ENCODE results near the gene ACACB. TPM values are rescaled to one million over a fixed set of nuclear protein-coding genes. Genes with fewer than 3 reads are reported as not detected.

ACACB gene
- polyA plus RNA-seq, 2 of the 4 experiments (the other 2 are of a cell fraction) = 6.8 to 7.6 TPM

DNA sequence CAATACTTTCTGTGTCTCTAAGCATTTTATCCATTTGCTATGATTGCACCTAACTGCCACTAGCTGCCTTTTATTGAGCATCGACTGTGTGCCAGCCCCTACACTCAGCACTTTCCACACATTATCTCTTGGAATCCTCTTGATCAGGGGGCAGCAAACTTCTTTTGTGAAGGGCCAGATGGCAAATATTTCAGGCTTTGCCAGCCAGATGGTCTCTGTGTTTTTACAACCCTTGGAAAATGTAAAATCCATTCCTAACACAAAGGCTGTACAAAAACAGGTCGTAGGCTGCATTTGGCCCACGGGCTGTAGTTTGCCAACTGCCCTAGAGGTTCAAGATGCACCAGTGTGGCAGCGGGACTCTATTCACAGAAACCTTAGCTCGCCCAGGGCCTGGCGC lies 173.2 kb downstream of the ACACB start:
- TF ChIP-seq SREBF2 (IDR thresholded peaks at IDR 0.05) = no peak
- no peak for FAIRE-seq
- no peak for DNase-seq (ENCODE audit: low read depth in 1 of 2, low spot score in 1 of 2)

GRCh38 chr12:109290061-109290460 lies 173.7 kb downstream of the ACACB start:
- POLR2A ChIA-PET = no interaction called here
- ATAC-seq = no peak
- Histone ChIP-seq H3K9me3 (no peaks in the 10 kb centered on the region), H3K27ac (no peak overlapping the region), H3K4me1 (no peaks in the 10 kb centered on the region), H3K4me3 (no peak overlapping the region), H3K4me2 (no peak overlapping the region)
- no peak for FAIRE-seq
- CTCF ChIA-PET = interaction anchor here (1.3 to 2.7 kb wide), 2 partner anchors 8 to 12 kb away, joined by 3 to 15 read pairs; no protein-coding TSS in a partner anchor
- WGBS (ENCODE audit: missing lambda C conversion rate) = 82% methylated on average over 18 of the region's 18 CpGs
- TF ChIP-seq HOXB13 (CRISPR knock-in tag; IDR thresholded peaks at IDR 0.05; ENCODE audit: low read depth) (no peak), FOSL2 (IDR thresholded peaks at IDR 0.05) (no peak), FOSL2 (CRISPR knock-in tag; IDR thresholded peaks at IDR 0.05) (no peak), NFE2L2 (conservative IDR thresholded peaks at IDR 0.05; ENCODE audit: low read length) (no peak), SMC3 (IDR thresholded peaks at IDR 0.05) (no peak), NR3C1 (IDR thresholded peaks at IDR 0.05) (no peak), POLR2A (IDR thresholded peaks at IDR 0.05; ENCODE audit: low read length) (no peak), TP53 (CRISPR knock-in tag; IDR thresholded peaks at IDR 0.05) (no peak), RNF2 (IDR thresholded peaks at IDR 0.05; ENCODE audit: borderline replicate concordance, low read depth) (no peak), MAZ (IDR thresholded peaks at IDR 0.05; ENCODE audit: borderline replicate concordance, low read depth, low read length) (no peak)
- TF ChIP-seq, protein P1, sequence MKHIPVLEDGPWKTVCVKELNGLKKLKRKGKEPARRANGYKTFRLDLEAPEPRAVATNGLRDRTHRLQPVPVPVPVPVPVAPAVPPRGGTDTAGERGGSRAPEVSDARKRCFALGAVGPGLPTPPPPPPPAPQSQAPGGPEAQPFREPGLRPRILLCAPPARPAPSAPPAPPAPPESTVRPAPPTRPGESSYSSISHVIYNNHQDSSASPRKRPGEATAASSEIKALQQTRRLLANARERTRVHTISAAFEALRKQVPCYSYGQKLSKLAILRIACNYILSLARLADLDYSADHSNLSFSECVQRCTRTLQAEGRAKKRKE (CRISPR knock-in tag; IDR thresholded peaks at IDR 0.05; ENCODE audit: low read depth) = no peak
- TF ChIP-seq, protein P2, sequence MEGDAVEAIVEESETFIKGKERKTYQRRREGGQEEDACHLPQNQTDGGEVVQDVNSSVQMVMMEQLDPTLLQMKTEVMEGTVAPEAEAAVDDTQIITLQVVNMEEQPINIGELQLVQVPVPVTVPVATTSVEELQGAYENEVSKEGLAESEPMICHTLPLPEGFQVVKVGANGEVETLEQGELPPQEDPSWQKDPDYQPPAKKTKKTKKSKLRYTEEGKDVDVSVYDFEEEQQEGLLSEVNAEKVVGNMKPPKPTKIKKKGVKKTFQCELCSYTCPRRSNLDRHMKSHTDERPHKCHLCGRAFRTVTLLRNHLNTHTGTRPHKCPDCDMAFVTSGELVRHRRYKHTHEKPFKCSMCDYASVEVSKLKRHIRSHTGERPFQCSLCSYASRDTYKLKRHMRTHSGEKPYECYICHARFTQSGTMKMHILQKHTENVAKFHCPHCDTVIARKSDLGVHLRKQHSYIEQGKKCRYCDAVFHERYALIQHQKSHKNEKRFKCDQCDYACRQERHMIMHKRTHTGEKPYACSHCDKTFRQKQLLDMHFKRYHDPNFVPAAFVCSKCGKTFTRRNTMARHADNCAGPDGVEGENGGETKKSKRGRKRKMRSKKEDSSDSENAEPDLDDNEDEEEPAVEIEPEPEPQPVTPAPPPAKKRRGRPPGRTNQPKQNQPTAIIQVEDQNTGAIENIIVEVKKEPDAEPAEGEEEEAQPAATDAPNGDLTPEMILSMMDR (IDR thresholded peaks at IDR 0.05) = no peak
- no peak for DNase-seq (ENCODE audit: low read depth in 1 of 2, low spot score in 1 of 2)

More for the DNA sequence above, 173.2 kb downstream of the ACACB start:
- 83% methylated on average over 6 of the region's 6 CpGs for WGBS (ENCODE audit: missing lambda C conversion rate)
- POLR2A ChIA-PET = no interaction called here
- ATAC-seq = no peak
- Histone ChIP-seq H3K27ac (no peak overlapping the region), H3K4me2 (no peak overlapping the region), H3K4me1 (no peaks in the 10 kb centered on the region), H3K4me3 (no peak overlapping the region), H3K9me3 (no peaks in the 10 kb centered on the region)
- CTCF ChIA-PET = interaction anchor here (0.6 to 1.6 kb wide), 3 partner anchors 8 to 49 kb away, joined by 3 to 6 read pairs (median 3); no protein-coding TSS in a partner anchor

- FAIRE-seq = no peak
- peak in 1 of 2 experiments; percentile 6; a peak in 1 of 6 replicates for ATAC-seq
These were observed 174.7 kb downstream of the ACACB start for GRCh38 chr12:109291117-109291516.

More at GRCh38 chr12:109291117-109291516, 174.7 kb downstream of the ACACB start:
- no peaks in the 10 kb centered on the region for H3K9me3 ChIP-seq
- no peak overlapping the region for H3K27ac ChIP-seq
- no peak for DNase-seq (ENCODE audit: low read depth in 1 of 2, low spot score in 1 of 2)
- H3K4me3 ChIP-seq = no peak overlapping the region
- ChIA-PET CTCF (interaction anchor here (2.7 kb wide), 1 partner anchor 11 kb away, joined by 15 read pairs; no protein-coding TSS in a partner anchor), POLR2A (no interaction called here)
- no peak for TF ChIP-seq FOXS1 (CRISPR knock-in tag; IDR thresholded peaks at IDR 0.05)
- no peak for TF ChIP-seq RNF2 (IDR thresholded peaks at IDR 0.05; ENCODE audit: borderline replicate concordance, low read depth)
- TF ChIP-seq SMC3 (IDR thresholded peaks at IDR 0.05) = no peak
- no peak for TF ChIP-seq CBX2 (IDR thresholded peaks at IDR 0.05; ENCODE audit: borderline replicate concordance, low read depth)
- no peak for TF ChIP-seq HDAC2 (IDR thresholded peaks at IDR 0.05)
- TF ChIP-seq TP53 (CRISPR knock-in tag; IDR thresholded peaks at IDR 0.05) = no peak
- TF ChIP-seq, protein P3, sequence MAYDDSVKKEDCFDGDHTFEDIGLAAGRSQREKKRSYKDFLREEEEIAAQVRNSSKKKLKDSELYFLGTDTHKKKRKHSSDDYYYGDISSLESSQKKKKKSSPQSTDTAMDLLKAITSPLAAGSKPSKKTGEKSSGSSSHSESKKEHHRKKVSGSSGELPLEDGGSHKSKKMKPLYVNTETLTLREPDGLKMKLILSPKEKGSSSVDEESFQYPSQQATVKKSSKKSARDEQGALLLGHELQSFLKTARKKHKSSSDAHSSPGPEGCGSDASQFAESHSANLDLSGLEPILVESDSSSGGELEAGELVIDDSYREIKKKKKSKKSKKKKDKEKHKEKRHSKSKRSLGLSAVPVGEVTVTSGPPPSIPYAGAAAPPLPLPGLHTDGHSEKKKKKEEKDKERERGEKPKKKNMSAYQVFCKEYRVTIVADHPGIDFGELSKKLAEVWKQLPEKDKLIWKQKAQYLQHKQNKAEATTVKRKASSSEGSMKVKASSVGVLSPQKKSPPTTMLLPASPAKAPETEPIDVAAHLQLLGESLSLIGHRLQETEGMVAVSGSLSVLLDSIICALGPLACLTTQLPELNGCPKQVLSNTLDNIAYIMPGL (CRISPR knock-in tag; IDR thresholded peaks at IDR 0.05; ENCODE audit: borderline replicate concordance) = no peak
- TF ChIP-seq JUN (IDR thresholded peaks at IDR 0.05) = no peak
- H3K4me1 ChIP-seq = no peaks in the 10 kb centered on the region
- 84% methylated on average over 12 of the region's 15 CpGs for WGBS (ENCODE audit: missing lambda C conversion rate)
- H3K4me2 ChIP-seq = no peak overlapping the region
